ENCODE measurements around the gene CYTH1.

The CYTH1 gene, protein sequence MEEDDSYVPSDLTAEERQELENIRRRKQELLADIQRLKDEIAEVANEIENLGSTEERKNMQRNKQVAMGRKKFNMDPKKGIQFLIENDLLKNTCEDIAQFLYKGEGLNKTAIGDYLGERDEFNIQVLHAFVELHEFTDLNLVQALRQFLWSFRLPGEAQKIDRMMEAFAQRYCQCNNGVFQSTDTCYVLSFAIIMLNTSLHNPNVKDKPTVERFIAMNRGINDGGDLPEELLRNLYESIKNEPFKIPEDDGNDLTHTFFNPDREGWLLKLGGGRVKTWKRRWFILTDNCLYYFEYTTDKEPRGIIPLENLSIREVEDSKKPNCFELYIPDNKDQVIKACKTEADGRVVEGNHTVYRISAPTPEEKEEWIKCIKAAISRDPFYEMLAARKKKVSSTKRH

DNA sequence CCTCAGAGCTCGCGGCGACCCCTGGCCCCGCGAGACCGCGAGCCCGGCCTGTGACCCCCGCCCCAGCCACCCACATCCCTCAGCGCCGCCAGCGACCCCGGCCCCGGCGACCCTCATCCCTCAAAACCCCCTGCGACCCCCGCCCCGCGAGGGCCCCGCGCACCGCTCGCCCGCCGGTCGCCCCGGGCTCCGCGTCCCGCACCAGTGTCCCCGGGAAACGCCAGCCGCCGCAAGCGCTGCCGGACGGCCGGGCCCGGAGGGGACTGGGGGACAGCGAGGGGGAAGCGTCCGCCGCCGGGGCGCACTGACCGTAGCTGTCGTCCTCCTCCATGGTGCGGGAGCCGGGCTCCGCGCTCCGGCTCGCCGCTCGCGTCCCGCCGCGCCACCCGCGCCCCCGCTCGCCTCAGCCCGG, at the start of gene CYTH1:
Gene CYTH1, minus strand, starts transcription at position 381 of the 412 bp plus-strand sequence. Its CDS starts 50 bp downstream, at position 331.
- no peak for DNase-seq (ENCODE audit: low read depth in 2 of 2)

DNA sequence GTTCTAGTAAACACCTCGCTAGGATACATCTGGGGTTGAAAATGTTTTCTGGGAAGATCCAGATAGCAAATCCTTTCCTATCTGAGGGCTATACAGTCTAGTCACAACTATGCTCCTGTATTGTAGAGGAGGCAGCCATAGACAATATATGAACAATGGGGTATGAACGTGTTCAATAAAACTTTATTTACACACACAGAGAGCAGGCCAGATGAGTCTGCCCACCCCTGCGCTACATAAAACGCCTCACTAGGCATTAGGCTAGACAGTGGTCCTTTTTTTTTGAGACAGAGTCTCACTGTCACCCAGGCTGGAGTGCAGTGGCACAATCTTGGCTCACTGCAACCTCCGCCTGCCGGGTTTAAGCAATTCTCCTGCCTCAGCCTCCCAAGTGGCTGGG, 47.4 kb upstream of the CYTH1 start:
- no peak for DNase-seq (ENCODE audit: low read depth in 2 of 2)

GRCh38 chr17:78828470-78829185, 46.6 kb upstream of the CYTH1 start:
- no peak for DNase-seq (ENCODE audit: low read depth in 2 of 2)

DNA sequence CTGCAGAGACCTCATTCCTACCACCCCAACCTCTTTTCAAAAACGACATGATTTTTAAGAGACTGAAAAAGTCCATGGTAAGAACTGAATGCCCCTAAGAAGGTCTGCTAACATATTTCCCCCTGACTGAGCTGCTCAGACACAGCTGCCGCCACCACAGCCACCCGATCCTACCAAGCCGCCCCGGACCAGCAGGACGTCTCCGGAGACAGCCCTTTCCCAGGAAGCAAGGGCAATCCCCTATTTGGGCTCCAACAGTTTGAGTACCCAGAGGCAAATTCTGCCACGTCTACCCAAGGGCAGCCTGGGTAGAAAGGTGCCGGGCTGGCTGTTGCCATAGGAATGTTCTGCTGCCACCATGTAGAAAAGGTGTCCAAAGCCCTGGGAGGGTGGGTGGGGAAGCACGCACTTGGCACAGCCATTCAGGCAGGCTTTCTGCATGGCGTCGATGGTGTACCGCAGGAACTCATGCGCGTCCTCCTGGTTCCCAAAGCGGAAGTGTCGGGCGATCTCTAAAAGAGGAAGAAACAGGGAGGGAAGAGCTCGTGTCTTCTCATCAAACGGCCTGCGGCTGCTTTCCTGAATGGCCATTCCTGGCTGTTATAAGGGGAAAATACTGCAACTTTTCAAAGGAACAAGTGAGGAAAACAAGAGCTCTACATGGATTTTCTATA, 44.9 kb upstream of the CYTH1 start:
- DNase-seq (ENCODE audit: low read depth in 2 of 2), result no peak

DNA sequence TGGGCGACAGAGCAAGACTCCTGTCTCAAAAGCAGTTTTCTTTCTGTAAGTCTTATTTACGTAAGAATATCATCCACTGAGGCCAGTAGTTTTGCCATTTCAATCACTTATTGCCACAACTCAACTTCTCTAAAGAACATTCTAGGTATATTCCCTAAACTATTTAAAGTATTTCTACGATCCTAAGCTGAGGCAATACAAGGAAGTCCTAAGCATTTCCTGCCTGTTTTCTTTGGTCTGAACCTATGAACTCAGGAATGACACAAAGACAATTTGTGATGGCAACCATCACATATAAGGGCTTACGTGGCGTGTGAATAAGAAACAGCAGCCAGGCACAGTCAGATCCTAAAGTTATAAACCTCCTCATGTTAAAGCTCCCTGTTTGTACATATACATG, 44.3 kb upstream of the CYTH1 start:
- DNase-seq (ENCODE audit: low read depth in 2 of 2), result no peak

DNA sequence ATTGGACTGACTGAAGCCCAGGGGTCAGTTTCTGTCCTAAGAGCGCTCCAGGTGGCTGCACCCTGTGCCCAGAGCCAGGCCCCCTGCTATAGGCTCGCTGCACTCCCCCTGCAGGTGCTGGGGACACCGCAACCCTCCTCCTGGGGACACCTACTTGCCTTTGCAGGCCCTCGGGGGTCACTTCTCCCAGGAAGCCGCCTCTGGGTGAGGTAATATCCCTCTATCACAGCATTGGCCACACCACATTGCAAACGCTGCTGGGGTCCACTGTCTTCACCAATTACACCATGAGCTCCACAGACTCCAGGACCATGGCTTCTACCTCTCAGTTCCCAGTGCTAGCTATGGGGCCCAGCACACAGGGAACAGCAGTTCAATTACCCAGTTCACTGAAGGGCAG, 43.6 kb upstream of the CYTH1 start:
- DNase-seq (ENCODE audit: low read depth in 2 of 2), result no peak

- no peak for DNase-seq (ENCODE audit: low read depth in 2 of 2)
These were observed 42.2 kb upstream of the CYTH1 start for GRCh38 chr17:78824240-78824639.

GRCh38 chr17:78823282-78824046, 41.4 kb upstream of the CYTH1 start:
- DNase-seq (ENCODE audit: low read depth in 2 of 2), result no peak

DNA sequence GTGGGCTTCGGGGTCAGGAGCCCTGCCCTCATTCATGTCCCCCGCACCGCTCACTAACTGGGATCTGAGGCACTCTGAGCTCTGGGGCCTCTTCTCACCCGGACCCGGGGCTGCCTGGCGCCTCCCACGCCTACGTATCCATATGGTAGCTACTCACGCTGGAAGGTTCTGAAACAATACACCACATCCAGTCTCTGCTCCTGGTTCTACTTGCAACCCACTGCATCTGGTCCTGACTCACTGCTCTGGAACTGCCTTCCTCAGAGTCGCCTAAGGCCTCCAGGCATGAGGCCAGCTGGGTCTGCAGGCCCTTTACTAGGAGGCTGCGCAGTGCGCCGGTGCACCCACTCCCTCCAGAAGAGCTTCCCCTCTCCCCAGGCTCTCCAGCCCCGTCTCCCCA, 40.5 kb upstream of the CYTH1 start:
- DNase-seq (ENCODE audit: low read depth in 2 of 2), result no peak

DNA sequence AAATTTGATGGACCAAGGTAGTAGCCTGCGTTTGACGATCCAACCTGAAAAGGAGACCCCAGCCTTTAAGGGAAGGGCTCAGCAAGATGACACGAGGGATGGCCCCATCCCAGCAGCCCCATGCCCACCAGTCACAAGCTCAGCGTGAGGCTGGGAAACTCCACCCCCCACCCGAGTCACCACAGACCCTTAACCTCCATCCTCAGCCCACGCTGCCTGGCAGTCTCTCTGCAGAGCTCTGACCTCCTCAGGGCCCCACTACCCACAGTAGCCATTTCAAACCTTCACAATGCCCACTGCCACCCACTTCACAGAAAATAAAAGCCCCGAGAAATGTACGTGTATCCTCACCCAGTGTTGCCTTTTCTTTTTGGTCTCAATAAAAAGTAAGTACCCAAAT, 39.9 kb upstream of the CYTH1 start:
- DNase-seq (ENCODE audit: low read depth in 2 of 2), result no peak

DNA sequence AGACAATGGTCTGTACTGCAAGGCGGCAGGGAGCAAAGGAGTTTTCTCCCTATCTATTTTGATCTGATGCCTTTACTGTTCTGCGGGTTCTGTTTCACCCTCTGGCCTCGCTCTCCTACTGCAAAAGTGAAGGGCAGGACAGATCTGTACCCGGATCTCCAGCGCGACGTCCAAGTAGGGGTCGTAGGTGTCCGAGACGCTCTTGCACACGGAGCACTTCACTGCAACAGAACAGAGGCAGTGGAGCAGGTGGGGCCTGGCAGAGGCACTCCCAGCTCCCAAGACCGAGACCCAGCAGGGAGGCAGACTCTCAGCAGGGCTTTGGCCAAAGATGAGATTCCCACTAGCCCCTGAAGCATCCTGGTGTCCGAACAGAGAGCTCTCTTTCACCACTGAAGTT, 38.8 kb upstream of the CYTH1 start:
- no peak for DNase-seq (ENCODE audit: low read depth in 2 of 2)

GRCh38 chr17:78819806-78820792, 38.0 kb upstream of the CYTH1 start:
- no peak for DNase-seq (ENCODE audit: low read depth in 2 of 2)

DNA sequence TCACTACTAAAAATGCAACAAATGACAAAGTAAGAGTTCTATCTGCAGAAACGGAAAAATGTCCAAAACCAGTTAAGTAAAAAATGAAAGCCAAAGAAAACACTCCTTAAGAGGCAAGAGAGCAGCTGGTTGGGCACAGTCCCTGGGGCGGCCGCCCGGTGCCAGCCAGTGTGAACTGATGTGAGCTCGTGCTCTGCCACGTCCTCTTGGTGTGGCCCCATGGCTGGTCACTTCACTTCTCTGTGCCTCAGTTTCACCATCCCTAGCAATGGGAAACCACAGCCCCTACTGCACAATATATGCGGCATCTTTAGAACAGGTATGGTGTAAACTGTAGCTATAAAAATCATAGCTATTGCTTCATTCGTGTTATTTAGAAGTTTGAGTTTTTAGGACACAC, 37.3 kb upstream of the CYTH1 start:
- DNase-seq (ENCODE audit: low read depth in 2 of 2), result no peak

- no peak for DNase-seq (ENCODE audit: low read depth in 2 of 2)
These were observed 36.9 kb upstream of the CYTH1 start for GRCh38 chr17:78818932-78819331.

DNA sequence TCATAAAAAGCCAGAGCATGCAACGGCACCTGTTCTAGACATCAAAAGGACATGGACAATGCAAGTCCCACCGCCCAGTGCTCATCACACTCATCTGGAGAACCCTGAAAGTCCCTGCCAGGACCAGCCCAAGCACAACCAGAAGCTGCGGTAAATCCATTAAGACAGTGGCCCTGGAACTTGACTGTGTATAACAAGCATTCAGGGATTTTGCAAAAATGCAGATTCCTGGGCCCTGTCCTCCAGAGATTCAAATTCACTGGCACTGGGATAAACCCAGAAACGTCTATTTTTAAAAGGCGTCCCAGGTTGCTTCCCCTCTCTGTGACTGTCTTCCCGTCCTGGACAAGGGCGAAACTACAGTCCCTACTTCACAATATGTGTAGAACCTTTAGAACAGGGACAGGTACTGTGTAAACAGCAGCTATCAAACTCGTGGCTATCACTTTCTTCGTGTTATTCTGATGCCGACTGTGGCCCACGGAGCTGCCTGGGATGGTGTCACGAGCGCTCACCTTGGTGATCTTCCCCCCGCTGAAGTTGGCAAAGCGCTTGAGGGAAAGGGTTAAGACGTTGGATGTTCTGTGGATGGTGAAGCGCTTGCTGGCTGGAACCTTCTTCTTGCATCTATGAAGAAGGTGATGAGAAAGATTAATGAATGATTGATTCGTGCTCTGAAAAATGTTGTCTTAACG, 36.2 kb upstream of the CYTH1 start:
- no peak for DNase-seq (ENCODE audit: low read depth in 2 of 2)

- DNase-seq (ENCODE audit: low read depth in 2 of 2), result peak; percentile 28 to 47
These were observed 35.0 kb upstream of the CYTH1 start for GRCh38 chr17:78817123-78817522.

DNA sequence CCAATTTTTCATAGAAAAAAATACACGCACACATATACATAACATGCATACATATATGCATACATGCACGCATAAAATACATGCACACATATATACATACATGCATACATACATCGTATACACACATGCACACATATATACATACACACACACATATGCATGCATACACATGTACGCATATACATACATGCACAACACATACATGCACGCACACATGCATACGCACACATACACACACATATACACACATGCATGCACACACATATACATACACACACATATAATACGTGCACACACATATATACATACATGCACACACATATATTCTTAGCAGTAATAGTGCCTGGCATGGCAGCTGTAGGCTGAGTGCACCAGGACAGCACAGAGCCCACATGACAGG, 33.6 kb upstream of the CYTH1 start:
- no peak for DNase-seq (ENCODE audit: low read depth in 2 of 2)

- no peak for DNase-seq (ENCODE audit: low read depth in 2 of 2)
These were observed 30.8 kb upstream of the CYTH1 start for GRCh38 chr17:78812855-78813254.

DNA sequence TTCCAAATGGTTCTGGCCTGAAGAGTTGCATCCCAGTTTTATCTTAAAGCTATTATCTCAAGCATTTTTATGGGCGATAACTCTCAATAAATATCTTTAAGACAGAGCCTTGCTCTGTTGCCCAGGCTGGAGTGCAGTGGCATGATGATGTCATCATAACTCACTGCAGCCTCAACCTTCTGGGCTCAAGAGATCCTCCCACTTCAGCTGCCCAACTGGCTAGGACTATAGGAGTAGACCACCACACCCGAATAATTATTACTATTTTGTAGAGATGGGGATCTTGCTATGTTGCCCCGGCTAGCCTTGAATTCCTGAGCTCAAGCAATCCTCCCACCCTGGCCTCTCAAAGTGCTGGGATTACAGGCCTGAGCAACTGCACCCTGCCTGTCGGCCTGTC, 26.1 kb upstream of the CYTH1 start:
- no peak for DNase-seq (ENCODE audit: low read depth in 2 of 2)

DNA sequence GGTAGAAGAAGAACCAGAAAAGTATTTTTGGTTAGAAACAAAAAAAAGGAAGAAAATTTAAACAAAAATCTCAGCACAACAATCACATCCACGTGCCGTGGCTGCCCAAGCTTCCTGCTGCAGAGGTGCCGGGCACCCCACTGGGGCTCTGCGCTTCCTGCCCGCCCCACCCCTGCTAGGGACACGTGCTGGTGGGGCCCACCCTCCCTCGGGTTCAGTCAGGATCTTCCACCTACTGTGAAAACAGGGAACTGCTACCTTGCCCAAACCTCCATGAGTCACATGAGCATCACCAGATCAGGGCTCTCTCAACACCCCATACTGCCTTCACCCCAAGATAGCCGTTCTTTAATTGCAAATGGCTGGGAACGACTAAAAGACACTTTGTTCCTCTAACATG, 24.4 kb upstream of the CYTH1 start:
- peak in 1 of 2 donors; percentile 43 for DNase-seq (ENCODE audit: low read depth in 2 of 2)
